GM06990 (cell line): ENCODE results near the gene RALGDS.
"Not testable (repeated sequence)": the region's sequence is repeated elsewhere in the genome, so short reads cannot be mapped to it uniquely, and the experiment has no call there.

ENCODE experiments used
- DNase-seq: peaks from one replicate; pipeline ENCODE4 v3.0.0-alpha.2; 2011; ENCODE audit not compliant: insufficient read length; ENCODE audit errors: extremely low read depth
- H3K27me3 ChIP-seq: replicated peaks from 2 replicates; pipeline ENCODE4 v1.6.0; 2011; ENCODE audit warnings: low read length; ENCODE audit not compliant: control insufficient read depth, insufficient read depth
- H3K36me3 ChIP-seq: 2 replicates; pipeline ENCODE4 v1.5.1; 2011; ENCODE audit warnings: low read length; ENCODE audit not compliant: control insufficient read depth, insufficient read depth
- H3K4me3 ChIP-seq: replicated peaks from 2 replicates; pipeline ENCODE4 v1.5.1; 2011; ENCODE audit warnings: low read depth, mild to moderate bottlenecking, control low read depth, low read length
- TF ChIP-seq, protein P1 (sequence below): IDR thresholded peaks from 2 replicates; pipeline ENCODE4 v1.5.1; 2011; ENCODE audit warnings: low read length, control low read depth, mild to moderate bottlenecking, inconsistent platforms; ENCODE audit not compliant: insufficient read depth, poor library complexity, severe bottlenecking

The RALGDS gene

DNA sequence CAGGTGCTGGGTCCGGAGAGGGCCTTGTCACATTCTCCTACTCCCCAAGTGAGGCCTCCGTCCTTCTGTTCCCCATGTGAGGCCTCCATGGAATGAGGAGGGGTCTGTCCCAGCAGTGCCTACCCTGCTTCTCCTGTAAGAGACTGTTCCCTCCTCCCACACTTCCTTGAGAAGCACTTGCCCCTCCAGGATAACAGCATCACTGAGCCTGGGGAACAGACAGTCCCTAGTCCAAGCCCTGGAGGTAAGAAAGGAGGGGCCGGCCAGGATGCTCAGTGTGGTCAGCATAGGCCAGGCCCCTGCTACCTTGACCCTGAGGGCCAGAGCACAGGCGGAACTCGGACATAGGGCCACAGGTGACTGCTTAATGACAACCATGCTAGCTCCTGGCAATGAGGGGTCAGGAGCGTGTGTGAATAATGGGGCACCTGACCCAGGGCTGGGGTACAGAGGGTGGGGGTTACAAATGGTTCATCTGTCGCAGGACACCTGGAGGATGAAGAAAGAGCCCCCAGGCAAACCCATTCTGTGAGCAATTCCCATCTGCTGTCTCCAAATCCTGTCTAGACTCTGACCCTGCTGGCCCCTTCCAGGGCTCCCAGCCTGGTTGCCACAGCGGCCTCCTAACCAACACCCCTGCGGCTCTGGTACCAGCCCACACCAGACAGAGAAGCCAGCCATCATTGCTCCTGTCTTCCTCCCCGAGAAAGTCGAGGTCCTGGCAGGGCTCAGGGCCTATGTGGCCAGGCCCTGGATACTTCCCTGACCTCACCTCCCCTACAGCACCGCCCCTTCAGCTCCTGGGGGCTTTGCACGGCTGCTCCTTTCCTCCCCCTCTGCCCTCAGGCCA, 20.3 kb downstream of the RALGDS start:
- TF ChIP-seq, protein P1, sequence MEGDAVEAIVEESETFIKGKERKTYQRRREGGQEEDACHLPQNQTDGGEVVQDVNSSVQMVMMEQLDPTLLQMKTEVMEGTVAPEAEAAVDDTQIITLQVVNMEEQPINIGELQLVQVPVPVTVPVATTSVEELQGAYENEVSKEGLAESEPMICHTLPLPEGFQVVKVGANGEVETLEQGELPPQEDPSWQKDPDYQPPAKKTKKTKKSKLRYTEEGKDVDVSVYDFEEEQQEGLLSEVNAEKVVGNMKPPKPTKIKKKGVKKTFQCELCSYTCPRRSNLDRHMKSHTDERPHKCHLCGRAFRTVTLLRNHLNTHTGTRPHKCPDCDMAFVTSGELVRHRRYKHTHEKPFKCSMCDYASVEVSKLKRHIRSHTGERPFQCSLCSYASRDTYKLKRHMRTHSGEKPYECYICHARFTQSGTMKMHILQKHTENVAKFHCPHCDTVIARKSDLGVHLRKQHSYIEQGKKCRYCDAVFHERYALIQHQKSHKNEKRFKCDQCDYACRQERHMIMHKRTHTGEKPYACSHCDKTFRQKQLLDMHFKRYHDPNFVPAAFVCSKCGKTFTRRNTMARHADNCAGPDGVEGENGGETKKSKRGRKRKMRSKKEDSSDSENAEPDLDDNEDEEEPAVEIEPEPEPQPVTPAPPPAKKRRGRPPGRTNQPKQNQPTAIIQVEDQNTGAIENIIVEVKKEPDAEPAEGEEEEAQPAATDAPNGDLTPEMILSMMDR: no peak

DNA sequence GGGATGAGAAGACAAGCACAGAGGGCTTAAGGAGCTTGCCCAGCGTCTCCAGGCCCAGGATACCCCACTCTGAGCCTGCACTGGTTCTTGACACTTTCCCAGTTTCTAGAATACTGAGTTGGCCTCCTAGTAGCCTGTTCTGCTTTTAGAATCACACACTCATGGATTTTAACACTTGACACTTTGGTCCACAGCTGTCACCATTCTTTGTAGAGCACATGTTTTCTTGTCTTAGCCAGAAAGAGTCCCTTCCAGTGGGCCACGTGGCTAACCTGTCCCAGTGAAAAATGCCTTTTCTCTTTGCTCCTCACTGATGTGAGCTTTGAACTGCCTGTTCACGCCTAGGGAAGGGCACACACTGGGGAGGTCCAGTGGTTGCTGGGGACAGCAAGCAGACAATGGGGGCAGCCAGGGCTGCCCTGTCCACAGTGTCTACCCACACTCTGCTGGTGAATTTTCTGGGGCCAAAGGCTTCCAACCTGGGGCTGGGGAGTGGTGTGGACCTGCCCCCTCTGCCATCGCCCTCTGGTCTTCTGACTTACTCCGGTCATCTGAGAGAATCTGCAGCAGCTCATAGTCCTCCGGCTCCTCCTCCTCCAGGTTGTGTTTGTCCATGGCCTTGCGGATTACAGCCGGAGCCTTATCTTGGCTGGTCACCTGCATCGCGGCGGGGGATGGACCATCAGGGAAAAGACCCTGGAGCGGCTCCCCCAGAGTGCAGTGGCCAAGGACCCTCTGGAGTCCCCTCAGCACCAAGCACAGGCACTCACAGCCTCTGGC, 21.1 kb downstream of the RALGDS start:
- no peaks in the 10 kb centered on the region for H3K27me3 ChIP-seq
- no peak for DNase-seq
- H3K36me3 ChIP-seq: peaks cover 45% of the 10 kb centered on the region
- TF ChIP-seq, protein P1: no peak
- no peak overlapping the region for H3K4me3 ChIP-seq

More for the DNA sequence above, 20.3 kb downstream of the RALGDS start:
- H3K27me3 ChIP-seq: no peaks in the 10 kb centered on the region
- DNase-seq: no peak
- no peak overlapping the region for H3K4me3 ChIP-seq
- peaks cover 48% of the 10 kb centered on the region for H3K36me3 ChIP-seq

DNA sequence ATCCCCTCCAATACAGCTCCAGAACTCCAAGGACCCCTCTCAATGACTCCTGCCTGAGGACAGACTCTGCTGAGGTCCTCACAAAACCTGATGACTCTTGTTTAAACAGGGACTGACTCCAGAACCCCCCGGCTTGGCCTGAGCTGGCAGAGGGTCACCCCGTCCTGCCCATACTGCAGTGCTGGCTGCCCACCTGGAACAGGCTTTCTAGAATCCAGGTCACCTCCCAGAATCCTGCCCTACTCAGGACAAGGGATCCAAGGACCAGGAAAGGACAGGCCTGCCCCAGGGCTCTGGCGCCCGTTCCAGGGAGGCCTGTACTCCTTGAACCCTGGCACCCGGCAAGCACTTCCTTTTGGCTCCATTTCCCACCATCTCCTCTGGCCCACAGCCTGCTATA, 22.2 kb downstream of the RALGDS start:
- TF ChIP-seq, protein P1: no peak
- DNase-seq: no peak
- Histone ChIP-seq H3K36me3 (peaks cover 42% of the 10 kb centered on the region), H3K4me3 (no peak overlapping the region), H3K27me3 (no peaks in the 10 kb centered on the region)

DNA sequence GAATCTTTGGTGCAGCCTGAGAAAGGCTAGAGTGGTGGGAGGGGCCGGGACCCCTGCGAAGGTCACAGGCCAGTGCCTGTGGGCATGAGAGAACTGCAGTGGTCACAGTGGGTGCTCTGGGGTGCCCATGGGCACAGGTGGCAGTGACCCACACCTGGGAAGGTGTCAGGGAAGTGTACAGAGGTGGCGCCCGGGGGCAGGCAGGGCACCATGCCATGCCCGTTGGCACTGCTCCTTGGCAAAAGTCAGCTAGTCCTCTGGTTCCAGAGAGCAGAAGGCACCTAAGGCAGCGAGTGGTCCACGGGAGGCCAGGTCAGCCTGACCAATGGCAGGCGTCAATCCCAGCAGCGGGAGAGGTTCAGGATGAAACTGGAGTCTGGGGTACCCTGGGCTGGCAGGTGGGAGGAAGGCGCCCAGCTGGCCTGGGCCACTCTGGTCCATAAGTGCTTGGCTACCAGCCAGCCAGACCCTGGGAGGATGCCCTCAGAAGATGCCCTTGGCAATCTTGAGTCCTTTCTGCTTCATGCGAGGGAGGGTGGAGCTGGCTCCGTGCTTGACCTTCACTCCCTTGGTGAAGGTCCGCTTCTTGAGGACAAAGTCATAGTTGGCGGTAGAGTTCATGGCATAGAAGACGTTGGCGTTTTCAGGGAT, 22.8 kb downstream of the RALGDS start:
- peaks cover 35% of the 10 kb centered on the region for H3K36me3 ChIP-seq
- no peaks in the 10 kb centered on the region for H3K27me3 ChIP-seq
- TF ChIP-seq, protein P1: no peak
- no peak for DNase-seq
- no peak overlapping the region for H3K4me3 ChIP-seq

DNA sequence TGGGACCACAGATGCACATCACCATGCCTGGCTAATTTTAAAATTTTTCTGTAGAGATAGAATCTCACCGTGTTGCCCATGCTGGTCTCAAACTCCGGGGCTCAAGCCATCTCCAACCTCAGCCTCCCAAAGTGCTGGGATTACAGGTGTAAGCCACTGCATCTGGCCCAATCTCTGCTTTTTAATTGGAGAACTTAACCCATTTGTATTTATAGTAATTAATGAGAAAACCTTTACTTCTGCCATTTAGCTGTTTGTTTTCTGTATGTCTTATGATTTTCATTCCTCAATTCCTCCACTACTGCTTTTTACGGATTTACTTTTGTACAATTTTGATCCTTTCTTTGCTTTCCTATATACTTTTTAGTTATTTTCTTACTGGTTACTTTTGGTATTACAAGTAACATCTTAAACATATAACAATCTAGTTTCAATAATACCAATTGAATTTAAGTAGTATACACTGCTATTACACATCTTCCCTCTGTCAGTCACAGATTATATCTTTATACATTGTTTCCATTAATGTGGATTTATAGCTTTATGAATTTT, 26.1 kb downstream of the RALGDS start:
- no peak for DNase-seq
- TF ChIP-seq, protein P1: no peak
- no peaks in the 10 kb centered on the region for H3K27me3 ChIP-seq
- H3K4me3 ChIP-seq: no peak overlapping the region
- H3K36me3 ChIP-seq: peaks cover 12% of the 10 kb centered on the region

DNA sequence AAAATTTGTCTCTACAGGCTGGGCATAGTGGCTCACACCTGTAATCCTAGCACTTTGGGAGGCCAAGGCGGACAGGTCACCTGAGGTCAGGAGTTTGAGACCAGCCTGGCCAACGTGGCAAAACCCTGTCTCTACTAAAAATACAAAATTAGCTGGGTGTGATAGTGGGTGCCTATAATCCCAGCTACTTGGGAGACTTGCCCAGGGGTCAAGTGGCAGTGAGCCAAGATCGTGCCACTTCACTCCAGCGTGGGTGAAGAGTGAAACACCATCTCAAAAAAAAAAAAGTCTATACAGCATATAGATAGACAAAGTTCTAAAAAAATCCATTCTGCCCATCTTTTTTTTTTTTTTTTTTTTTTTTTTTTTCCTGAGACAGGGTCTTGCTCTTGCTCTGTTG, 26.7 kb downstream of the RALGDS start:
- peaks cover 12% of the 10 kb centered on the region for H3K36me3 ChIP-seq

More for the DNA sequence above, 26.7 kb downstream of the RALGDS start:
- not testable (repeated sequence) for H3K27me3 ChIP-seq, DNase-seq, H3K4me3 ChIP-seq
